OCI-LY7 (cell line): ENCODE measurements around the gene NARS2. TPM values are rescaled to one million over a fixed set of nuclear protein-coding genes. Genes with fewer than 3 reads are reported as not detected.

ENCODE experiments used
- BruUV-seq: library from RNA; stranded (reverse); fragments of 400-500 nt; replicated peaks from 2 replicates; lab custom pipeline; 2021; lab: Mats Ljungman, UMichigan
- CTCF ChIA-PET: fragments of 300-600 bp; sonication (Branson Sonifier 250); formaldehyde crosslinking; loops from one replicate; lab custom pipeline; 2022; ENCODE audit warnings: antibody characterized with exemption; ENCODE audit not compliant: unreplicated experiment; lab: Charles Lee
- POLR2A ChIA-PET: fragments of 300-600 bp; sonication (Branson Sonifier 250); formaldehyde crosslinking; loops from one replicate; lab custom pipeline; 2022; ENCODE audit warnings: antibody characterized with exemption; lab: Charles Lee
- DNase-seq: peaks from one replicate; pipeline ENCODE4 v3.0.0-alpha.2; 2015; ENCODE audit warnings: low spot score
- H2AFZ ChIP-seq: fragments of 200-600 bp; sonication (generic), shearing (Covaris generic); 2 replicates; pipeline ENCODE4 v1.6.1; 2014; ENCODE audit warnings: mild to moderate bottlenecking, antibody characterized with exemption, low read length, moderate library complexity
- H3K27ac ChIP-seq: fragments of 200-600 bp; sonication (generic); 2 replicates; pipeline ENCODE4 v1.5.1; 2014; ENCODE audit warnings: mixed run types, low read depth, mild to moderate bottlenecking, moderate library complexity, low read length, inconsistent platforms; ENCODE audit not compliant: poor library complexity, severe bottlenecking
- H3K36me3 ChIP-seq: fragments of 200-600 bp; sonication (generic); 2 replicates; pipeline ENCODE4 v1.6.1; 2014; ENCODE audit warnings: mild to moderate bottlenecking, antibody characterized with exemption, low read length, moderate library complexity, mixed read lengths; ENCODE audit not compliant: insufficient read depth
- H3K4me1 ChIP-seq: fragments of 200-600 bp; sonication (generic); 2 replicates; pipeline ENCODE4 v1.5.1; 2014; ENCODE audit warnings: mild to moderate bottlenecking, low read length; ENCODE audit not compliant: insufficient read depth, poor library complexity, severe bottlenecking
- H3K4me2 ChIP-seq: fragments of 200-600 bp; sonication (generic); 2 replicates; pipeline ENCODE4 v1.6.1; 2014; ENCODE audit warnings: mild to moderate bottlenecking, low read length
- H3K4me3 ChIP-seq: fragments of 200-600 bp; sonication (generic); 2 replicates; pipeline ENCODE4 v1.5.1; 2014; ENCODE audit warnings: mild to moderate bottlenecking, low read depth, low read length; ENCODE audit not compliant: poor library complexity, severe bottlenecking
- H3K79me2 ChIP-seq: fragments of 200-600 bp; sonication (generic); 2 replicates; pipeline ENCODE4 v1.6.1; 2016; ENCODE audit warnings: low read depth, mild to moderate bottlenecking, low read length, moderate library complexity, mixed read lengths; ENCODE audit not compliant: insufficient read depth
- H3K9me2 ChIP-seq: fragments of 200-600 bp; sonication (generic); 2 replicates; pipeline ENCODE4 v1.6.1; 2016; ENCODE audit warnings: mild to moderate bottlenecking, low read length, mixed read lengths; ENCODE audit not compliant: insufficient read depth
- H3K9me3 ChIP-seq: fragments of 200-600 bp; sonication (generic); 2 replicates; pipeline ENCODE4 v1.6.1; 2014; ENCODE audit warnings: mild to moderate bottlenecking, mixed run types, low read length, mixed read lengths
- H4K20me1 ChIP-seq: fragments of 200-600 bp; sonication (generic); 2 replicates; pipeline ENCODE4 v1.6.1; 2014; ENCODE audit warnings: mild to moderate bottlenecking, antibody characterized with exemption, low read length, moderate library complexity, mixed read lengths; ENCODE audit not compliant: insufficient read depth
- CTCF ChIP-seq: fragments of 200-600 bp; sonication (generic); conservative IDR thresholded peaks from 2 replicates; pipeline ENCODE4 v1.5.1; 2014; ENCODE audit warnings: mild to moderate bottlenecking, antibody characterized with exemption, low read length, moderate library complexity, mixed read lengths
- EZH2phosphoT487 ChIP-seq: fragments of 200-600 bp; sonication (generic); IDR thresholded peaks from 2 replicates; pipeline ENCODE4 v1.6.1; 2018; ENCODE audit warnings: low read depth, borderline replicate concordance, mild to moderate bottlenecking, mixed run types, antibody characterized with exemption, low read length, moderate library complexity, mixed read lengths
- intact Hi-C: fragments of 100-400 bp; cut with micrococcal nuclease; formaldehyde crosslinking; loops from one replicate; pipeline ENCODE4 v1.10.0; 2022; ENCODE audit not compliant: unreplicated experiment
- total RNA-seq, 2 experiments: library from RNA; depleted of rRNA in 1 of 2; stranded (reverse); fragments of >200 nt in 1 of 2; shearing (Covaris generic) in 1 of 2; gene quantifications; 2 replicates each; pipeline ENCODE4 v1.2.3, GENCODE V29; 2014 to 2022

NARS2 gene
- total RNA-seq, 2 experiments from 2014 or later, result 28.1 to 29.2 TPM

GRCh38 chr11:78438298-78438975 lies 136.2 kb downstream of the NARS2 start:
- peak; percentile 47 for DNase-seq
- peak overlapping the region; percentile 20 for H3K27ac ChIP-seq
- H3K4me2 ChIP-seq, result peak overlapping the region; percentile 55
- intact Hi-C loops, result no loop called here
- no peaks in the 10 kb centered on the region for H4K20me1 ChIP-seq
- peaks cover 18% of the 10 kb centered on the region for H3K4me1 ChIP-seq
- CTCF ChIA-PET, result no interaction called here
- no TSS peak for BruUV-seq
- no peak overlapping the region for H2AFZ ChIP-seq
- no peaks in the 10 kb centered on the region for H3K79me2 ChIP-seq
- H3K9me3 ChIP-seq, result no peaks in the 10 kb centered on the region
- no peaks in the 10 kb centered on the region for H3K9me2 ChIP-seq
- no peak overlapping the region for H3K4me3 ChIP-seq
- POLR2A ChIA-PET, result no interaction called here
- H3K36me3 ChIP-seq, result peaks cover 32% of the 10 kb centered on the region
- TF ChIP-seq CTCF, result no peak
- no peak for TF ChIP-seq EZH2phosphoT487

- TF ChIP-seq EZH2phosphoT487 (no peak), CTCF (no peak)
- Histone ChIP-seq H3K4me1 (peaks cover 14% of the 10 kb centered on the region), H2AFZ (no peak overlapping the region), H3K4me2 (no peak overlapping the region), H3K79me2 (no peaks in the 10 kb centered on the region), H3K36me3 (peaks cover 7% of the 10 kb centered on the region; the same call in 1 of the 2 replicates), H3K9me2 (no peaks in the 10 kb centered on the region), H3K9me3 (no peaks in the 10 kb centered on the region), H3K4me3 (no peak overlapping the region), H3K27ac (no peak overlapping the region), H4K20me1 (no peaks in the 10 kb centered on the region)
- no TSS peak for BruUV-seq
- no peak for DNase-seq
- ChIA-PET POLR2A (no interaction called here), CTCF (no interaction called here)
- intact Hi-C loops, result no loop called here
Measured at GRCh38 chr11:78432956-78433355, 141.7 kb downstream of the NARS2 start.

- peaks cover 17% of the 10 kb centered on the region for H3K4me1 ChIP-seq
- H3K9me3 ChIP-seq, result no peaks in the 10 kb centered on the region
- no TSS peak for BruUV-seq
- TF ChIP-seq CTCF (peak; percentile 71), EZH2phosphoT487 (no peak)
- H3K4me2 ChIP-seq, result no peak overlapping the region
- no peak overlapping the region for H3K27ac ChIP-seq
- H3K79me2 ChIP-seq, result no peaks in the 10 kb centered on the region
- intact Hi-C loops, result no loop called here
- H4K20me1 ChIP-seq, result no peaks in the 10 kb centered on the region
- H3K4me3 ChIP-seq, result no peak overlapping the region
- H3K9me2 ChIP-seq, result no peaks in the 10 kb centered on the region
- POLR2A ChIA-PET, result interaction anchor here (0.7 kb wide), 1 partner anchor 118 kb away, joined by 5 read pairs; no protein-coding TSS in a partner anchor
- DNase-seq, result no peak
- peaks cover 7% of the 10 kb centered on the region; the same call in 1 of the 2 replicates for H3K36me3 ChIP-seq
- no peak overlapping the region for H2AFZ ChIP-seq
- CTCF ChIA-PET, result no interaction called here
Measured at GRCh38 chr11:78432058-78432515, 142.6 kb downstream of the NARS2 start.
